ENCODE results near the gene TIMM44.

- no peak for TF ChIP-seq EP300 (IDR thresholded peaks at IDR 0.05)
- TF ChIP-seq, protein P1, sequence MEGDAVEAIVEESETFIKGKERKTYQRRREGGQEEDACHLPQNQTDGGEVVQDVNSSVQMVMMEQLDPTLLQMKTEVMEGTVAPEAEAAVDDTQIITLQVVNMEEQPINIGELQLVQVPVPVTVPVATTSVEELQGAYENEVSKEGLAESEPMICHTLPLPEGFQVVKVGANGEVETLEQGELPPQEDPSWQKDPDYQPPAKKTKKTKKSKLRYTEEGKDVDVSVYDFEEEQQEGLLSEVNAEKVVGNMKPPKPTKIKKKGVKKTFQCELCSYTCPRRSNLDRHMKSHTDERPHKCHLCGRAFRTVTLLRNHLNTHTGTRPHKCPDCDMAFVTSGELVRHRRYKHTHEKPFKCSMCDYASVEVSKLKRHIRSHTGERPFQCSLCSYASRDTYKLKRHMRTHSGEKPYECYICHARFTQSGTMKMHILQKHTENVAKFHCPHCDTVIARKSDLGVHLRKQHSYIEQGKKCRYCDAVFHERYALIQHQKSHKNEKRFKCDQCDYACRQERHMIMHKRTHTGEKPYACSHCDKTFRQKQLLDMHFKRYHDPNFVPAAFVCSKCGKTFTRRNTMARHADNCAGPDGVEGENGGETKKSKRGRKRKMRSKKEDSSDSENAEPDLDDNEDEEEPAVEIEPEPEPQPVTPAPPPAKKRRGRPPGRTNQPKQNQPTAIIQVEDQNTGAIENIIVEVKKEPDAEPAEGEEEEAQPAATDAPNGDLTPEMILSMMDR (IDR thresholded peaks at IDR 0.05) = no peak
- TF ChIP-seq POLR2A (IDR thresholded peaks at IDR 0.05) = no peak
Measured at GRCh38 chr19:7975037-7975436, 31.6 kb upstream of the TIMM44 start.

Measured in ovary (tissue), 3 donors.